Neural cell (in vitro differentiated cells): ENCODE data around the gene VWA5B1. TPM values are rescaled to one million over a fixed set of nuclear protein-coding genes. Genes with fewer than 3 reads are reported as not detected.

ENCODE experiments used
- H2AFZ ChIP-seq: fragments of 200-600, 300-800 bp; sonication (generic), shearing (Covaris generic); 2 replicates; pipeline ENCODE4 v1.6.0; 2014; ENCODE audit warnings: low read depth, mild to moderate bottlenecking, antibody characterized with exemption, low read length, moderate library complexity
- H3F3A ChIP-seq: fragments of 200-600 bp; shearing (Covaris generic); 2 replicates; pipeline ENCODE4 v1.6.1; 2016; ENCODE audit warnings: mild to moderate bottlenecking, moderate library complexity, mixed read lengths, antibody characterized with exemption, low read length; ENCODE audit not compliant: insufficient read depth, poor library complexity, severe bottlenecking
- H3K27ac ChIP-seq: fragments of 200-600, 300-800 bp; sonication (generic), shearing (Covaris generic); 2 replicates; pipeline ENCODE4 v1.5.1; 2014; ENCODE audit warnings: mild to moderate bottlenecking, low read length, moderate library complexity
- H3K27me3 ChIP-seq: fragments of 300-800, 200-600 bp; sonication (generic), shearing (Covaris generic); 2 replicates; pipeline ENCODE4 v1.6.0; 2014; ENCODE audit warnings: mild to moderate bottlenecking, low read depth, low read length, moderate library complexity; ENCODE audit not compliant: insufficient read depth
- H3K36me3 ChIP-seq: fragments of 300-800, 200-600 bp; sonication (generic), shearing (Covaris generic); 2 replicates; pipeline ENCODE4 v1.5.1; 2014; ENCODE audit warnings: mild to moderate bottlenecking, antibody characterized with exemption, low read length, moderate library complexity; ENCODE audit not compliant: insufficient read depth
- H3K4me2 ChIP-seq: fragments of 300-800, 200-600 bp; sonication (generic), shearing (Covaris generic); 2 replicates; pipeline ENCODE4 v1.6.0; 2014; ENCODE audit warnings: mild to moderate bottlenecking, low read length
- H3K4me3 ChIP-seq: fragments of 300-800, 200-600 bp; sonication (generic), shearing (Covaris generic); 2 replicates; pipeline ENCODE4 v1.5.1; 2014; ENCODE audit warnings: mild to moderate bottlenecking, low read length, moderate library complexity
- H3K79me2 ChIP-seq: fragments of 200-600 bp; shearing (Covaris generic); replicated peaks from 2 replicates; pipeline ENCODE4 v1.6.0; 2014; ENCODE audit warnings: mild to moderate bottlenecking, low read length, moderate library complexity; ENCODE audit not compliant: insufficient read depth
- H3K9ac ChIP-seq: fragments of 300-800, 200-600 bp; sonication (generic), shearing (Covaris generic); 2 replicates; pipeline ENCODE4 v1.6.1; 2016; ENCODE audit warnings: mild to moderate bottlenecking, low read length, mixed read lengths
- H3K9me2 ChIP-seq: fragments of 200-600 bp; shearing (Covaris generic); 2 replicates; pipeline ENCODE4 v1.6.1; 2016; ENCODE audit warnings: mild to moderate bottlenecking, low read length, mixed read lengths; ENCODE audit not compliant: insufficient read depth
- H3K9me3 ChIP-seq: fragments of 200-600, 300-800 bp; sonication (generic), shearing (Covaris generic); 2 replicates; pipeline ENCODE4 v1.6.1; 2016; ENCODE audit warnings: mild to moderate bottlenecking, mixed run types, low read length, moderate library complexity, mixed read lengths
- H4K20me1 ChIP-seq: fragments of 200-600 bp; shearing (Covaris generic); 2 replicates; pipeline ENCODE4 v1.6.1; 2016; ENCODE audit warnings: mild to moderate bottlenecking, mixed run types; ENCODE audit not compliant: insufficient read depth
- EP300 ChIP-seq: fragments of 450-650 bp; conservative IDR thresholded peaks from 2 replicates; pipeline ENCODE4 v1.6.1; 2014; ENCODE audit warnings: antibody characterized with exemption, mild to moderate bottlenecking, moderate library complexity; ENCODE audit not compliant: poor library complexity, severe bottlenecking
- EZH2 ChIP-seq: fragments of 200-600, 300-800 bp; shearing (Covaris generic), sonication (generic); IDR thresholded peaks from 2 replicates; pipeline ENCODE4 v1.6.1; 2014; ENCODE audit warnings: antibody characterized with exemption, low read length, borderline replicate concordance, mild to moderate bottlenecking; ENCODE audit not compliant: insufficient read depth, poor library complexity, severe bottlenecking
- MXI1 ChIP-seq: fragments of 450-650 bp; conservative IDR thresholded peaks from 2 replicates; pipeline ENCODE4 v1.6.1; 2014; ENCODE audit warnings: antibody characterized with exemption, mild to moderate bottlenecking; ENCODE audit not compliant: poor library complexity, severe bottlenecking
- POLR2AphosphoS5 ChIP-seq: IDR thresholded peaks from 2 replicates; pipeline ENCODE4 v1.6.1; 2012
- RAD21 ChIP-seq: fragments of 450-650 bp; conservative IDR thresholded peaks from 2 replicates; pipeline ENCODE4 v1.6.1; 2014; ENCODE audit warnings: antibody characterized with exemption, mild to moderate bottlenecking, moderate library complexity
- SMC3 ChIP-seq: fragments of 450-650 bp; conservative IDR thresholded peaks from 2 replicates; pipeline ENCODE4 v1.6.1; 2014; ENCODE audit warnings: antibody characterized with exemption, mild to moderate bottlenecking, moderate library complexity; ENCODE audit not compliant: poor library complexity
- TAF1 ChIP-seq: IDR thresholded peaks from 2 replicates; pipeline ENCODE4 v1.6.1; 2012; ENCODE audit warnings: low read depth
- polyA plus RNA-seq: library from polyadenylated mRNA; depleted of rRNA; stranded (reverse); fragments of >200 nt; gene quantifications from 2 replicates; pipeline ENCODE4 v1.2.3, GENCODE V29; 2014
- TF ChIP-seq, protein P1 (sequence below): fragments of 450-650 bp; IDR thresholded peaks from 2 replicates; pipeline ENCODE4 v1.5.1; 2014; ENCODE audit warnings: antibody characterized with exemption, mild to moderate bottlenecking, moderate library complexity; ENCODE audit not compliant: poor library complexity, severe bottlenecking
- TF ChIP-seq, protein P2 (sequence below): IDR thresholded peaks from 2 replicates; pipeline ENCODE4 v1.6.1; 2012; ENCODE audit warnings: borderline replicate concordance

VWA5B1 gene
- polyA plus RNA-seq, 1 donor from 2014 or later = 0.27 TPM

DNA sequence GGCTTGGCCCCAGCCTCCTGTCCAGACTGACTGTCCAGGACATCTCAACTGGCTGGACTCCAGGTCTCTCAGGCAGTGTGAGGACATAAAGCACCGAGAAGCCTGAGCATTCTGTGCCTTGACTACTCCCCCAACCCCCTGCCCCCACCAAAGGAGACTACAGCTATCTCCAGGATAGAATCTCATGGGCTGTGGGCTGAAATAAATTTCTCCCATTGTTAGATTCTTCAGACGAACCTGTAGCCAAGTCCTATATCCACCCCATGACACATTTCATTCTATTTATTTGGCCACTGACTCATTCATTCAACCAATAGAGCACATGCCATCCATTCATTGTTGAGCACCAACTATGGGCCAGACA, 11.4 kb downstream of the VWA5B1 start:
- no peak overlapping the region for H3K4me3 ChIP-seq
- H3K27me3 ChIP-seq = no peaks in the 10 kb centered on the region
- H3K36me3 ChIP-seq = no peaks in the 10 kb centered on the region
- H3F3A ChIP-seq = no peaks in the 10 kb centered on the region
- H4K20me1 ChIP-seq = no peaks in the 10 kb centered on the region
- H3K9me3 ChIP-seq = no peaks in the 10 kb centered on the region
- no peak for TF ChIP-seq POLR2AphosphoS5
- no peak for TF ChIP-seq MXI1
- no peaks in the 10 kb centered on the region for H3K9me2 ChIP-seq
- no peak overlapping the region for H2AFZ ChIP-seq
- no peak overlapping the region for H3K27ac ChIP-seq
- H3K9ac ChIP-seq = no peak overlapping the region
- no peak overlapping the region for H3K4me2 ChIP-seq
- H3K79me2 ChIP-seq = no peaks in the 10 kb centered on the region

DNA sequence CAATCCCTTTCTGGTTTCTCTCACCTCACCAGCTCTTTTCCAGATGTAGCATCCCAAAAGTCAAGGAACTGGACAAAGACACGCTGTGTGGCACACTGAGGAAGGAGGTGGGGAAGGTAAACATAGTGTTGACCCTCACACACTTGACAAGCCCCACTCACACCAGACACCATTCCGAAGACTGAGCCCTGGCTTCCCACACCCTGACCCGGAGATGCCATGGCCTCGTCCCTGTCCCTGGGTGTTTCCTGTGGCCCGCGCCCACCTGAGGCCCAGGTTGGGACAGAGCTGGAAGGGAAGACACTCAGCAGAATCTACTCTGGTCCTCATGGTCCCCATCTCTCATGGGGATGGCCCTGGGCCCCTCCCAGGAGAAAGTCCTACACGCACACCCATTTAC, 16.4 kb downstream of the VWA5B1 start:
- no peak overlapping the region for H3K9ac ChIP-seq
- no peaks in the 10 kb centered on the region for H3K27me3 ChIP-seq
- no peaks in the 10 kb centered on the region for H3K9me3 ChIP-seq
- H3F3A ChIP-seq = no peaks in the 10 kb centered on the region
- no peak overlapping the region for H3K4me3 ChIP-seq
- TF ChIP-seq EP300 (no peak), EZH2 (no peak), MXI1 (no peak), TAF1 (no peak), SMC3 (no peak), POLR2AphosphoS5 (no peak), RAD21 (no peak)
- TF ChIP-seq, protein P1, sequence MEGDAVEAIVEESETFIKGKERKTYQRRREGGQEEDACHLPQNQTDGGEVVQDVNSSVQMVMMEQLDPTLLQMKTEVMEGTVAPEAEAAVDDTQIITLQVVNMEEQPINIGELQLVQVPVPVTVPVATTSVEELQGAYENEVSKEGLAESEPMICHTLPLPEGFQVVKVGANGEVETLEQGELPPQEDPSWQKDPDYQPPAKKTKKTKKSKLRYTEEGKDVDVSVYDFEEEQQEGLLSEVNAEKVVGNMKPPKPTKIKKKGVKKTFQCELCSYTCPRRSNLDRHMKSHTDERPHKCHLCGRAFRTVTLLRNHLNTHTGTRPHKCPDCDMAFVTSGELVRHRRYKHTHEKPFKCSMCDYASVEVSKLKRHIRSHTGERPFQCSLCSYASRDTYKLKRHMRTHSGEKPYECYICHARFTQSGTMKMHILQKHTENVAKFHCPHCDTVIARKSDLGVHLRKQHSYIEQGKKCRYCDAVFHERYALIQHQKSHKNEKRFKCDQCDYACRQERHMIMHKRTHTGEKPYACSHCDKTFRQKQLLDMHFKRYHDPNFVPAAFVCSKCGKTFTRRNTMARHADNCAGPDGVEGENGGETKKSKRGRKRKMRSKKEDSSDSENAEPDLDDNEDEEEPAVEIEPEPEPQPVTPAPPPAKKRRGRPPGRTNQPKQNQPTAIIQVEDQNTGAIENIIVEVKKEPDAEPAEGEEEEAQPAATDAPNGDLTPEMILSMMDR = no peak
- TF ChIP-seq, protein P2, sequence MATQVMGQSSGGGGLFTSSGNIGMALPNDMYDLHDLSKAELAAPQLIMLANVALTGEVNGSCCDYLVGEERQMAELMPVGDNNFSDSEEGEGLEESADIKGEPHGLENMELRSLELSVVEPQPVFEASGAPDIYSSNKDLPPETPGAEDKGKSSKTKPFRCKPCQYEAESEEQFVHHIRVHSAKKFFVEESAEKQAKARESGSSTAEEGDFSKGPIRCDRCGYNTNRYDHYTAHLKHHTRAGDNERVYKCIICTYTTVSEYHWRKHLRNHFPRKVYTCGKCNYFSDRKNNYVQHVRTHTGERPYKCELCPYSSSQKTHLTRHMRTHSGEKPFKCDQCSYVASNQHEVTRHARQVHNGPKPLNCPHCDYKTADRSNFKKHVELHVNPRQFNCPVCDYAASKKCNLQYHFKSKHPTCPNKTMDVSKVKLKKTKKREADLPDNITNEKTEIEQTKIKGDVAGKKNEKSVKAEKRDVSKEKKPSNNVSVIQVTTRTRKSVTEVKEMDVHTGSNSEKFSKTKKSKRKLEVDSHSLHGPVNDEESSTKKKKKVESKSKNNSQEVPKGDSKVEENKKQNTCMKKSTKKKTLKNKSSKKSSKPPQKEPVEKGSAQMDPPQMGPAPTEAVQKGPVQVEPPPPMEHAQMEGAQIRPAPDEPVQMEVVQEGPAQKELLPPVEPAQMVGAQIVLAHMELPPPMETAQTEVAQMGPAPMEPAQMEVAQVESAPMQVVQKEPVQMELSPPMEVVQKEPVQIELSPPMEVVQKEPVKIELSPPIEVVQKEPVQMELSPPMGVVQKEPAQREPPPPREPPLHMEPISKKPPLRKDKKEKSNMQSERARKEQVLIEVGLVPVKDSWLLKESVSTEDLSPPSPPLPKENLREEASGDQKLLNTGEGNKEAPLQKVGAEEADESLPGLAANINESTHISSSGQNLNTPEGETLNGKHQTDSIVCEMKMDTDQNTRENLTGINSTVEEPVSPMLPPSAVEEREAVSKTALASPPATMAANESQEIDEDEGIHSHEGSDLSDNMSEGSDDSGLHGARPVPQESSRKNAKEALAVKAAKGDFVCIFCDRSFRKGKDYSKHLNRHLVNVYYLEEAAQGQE = no peak
- no peaks in the 10 kb centered on the region for H3K79me2 ChIP-seq
- H2AFZ ChIP-seq = no peak overlapping the region
- no peaks in the 10 kb centered on the region for H4K20me1 ChIP-seq
- no peaks in the 10 kb centered on the region for H3K36me3 ChIP-seq
- H3K4me2 ChIP-seq = no peak overlapping the region
- no peaks in the 10 kb centered on the region for H3K9me2 ChIP-seq
- H3K27ac ChIP-seq = no peak overlapping the region

DNA sequence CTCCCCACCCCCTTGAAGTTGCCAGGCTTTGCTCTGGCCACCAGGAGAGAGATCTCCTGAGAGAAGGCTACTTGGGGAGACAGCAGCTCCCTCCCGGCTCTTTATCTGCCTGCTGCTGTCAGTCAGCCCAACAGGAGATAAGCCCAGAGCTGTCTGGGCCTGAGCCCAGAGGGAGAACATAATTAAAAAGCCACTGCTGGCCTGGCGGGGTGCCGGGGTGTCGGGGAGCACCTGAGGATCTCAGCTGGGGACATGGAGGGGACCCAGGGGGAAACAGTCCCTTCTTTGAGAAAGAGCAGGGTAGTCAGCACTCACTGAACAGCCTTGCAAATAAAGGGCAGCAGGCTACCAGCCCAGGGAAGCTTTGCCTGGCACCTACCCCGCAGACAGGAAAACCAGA, 17.9 kb downstream of the VWA5B1 start:
- TF ChIP-seq SMC3 = no peak
- TF ChIP-seq, protein P1 = no peak
- TF ChIP-seq POLR2AphosphoS5 = no peak
- no peak for TF ChIP-seq EP300
- no peaks in the 10 kb centered on the region for H3K27me3 ChIP-seq
- H3K9me3 ChIP-seq = no peaks in the 10 kb centered on the region
- no peak overlapping the region for H3K27ac ChIP-seq
- H3K9me2 ChIP-seq = no peaks in the 10 kb centered on the region
- no peak overlapping the region for H3K4me3 ChIP-seq
- no peaks in the 10 kb centered on the region for H4K20me1 ChIP-seq
- H3K4me2 ChIP-seq = no peak overlapping the region
- H3K79me2 ChIP-seq = no peaks in the 10 kb centered on the region
- H2AFZ ChIP-seq = no peak overlapping the region
- no peaks in the 10 kb centered on the region for H3F3A ChIP-seq
- no peaks in the 10 kb centered on the region for H3K36me3 ChIP-seq
- H3K9ac ChIP-seq = no peak overlapping the region
